Astrocyte (in vitro differentiated cells and primary cell): ENCODE results near the gene YPEL3. TPM values are rescaled to one million over a fixed set of nuclear protein-coding genes. Genes with fewer than 3 reads are reported as not detected.

Source experiments
- DNase-seq: peaks from one replicate; pipeline ENCODE4 v3.0.0-alpha.2; 2010; ENCODE audit warnings: low read depth
- FAIRE-seq: peaks from 2 replicates; lab custom pipeline; 2011; peaks lifted over from hg19 to GRCh38; lab: Jason Lieb, UNC
- H2AFZ ChIP-seq: 2 replicates; pipeline ENCODE4 v1.6.0; 2012; ENCODE audit warnings: low read depth, low read length, inconsistent platforms
- H3K27ac ChIP-seq: 2 replicates; pipeline ENCODE4 v1.5.1; 2011; ENCODE audit warnings: low read depth, low read length, inconsistent platforms
- H3K27me3 ChIP-seq: 2 replicates; pipeline ENCODE4 v1.6.0; 2011; ENCODE audit warnings: low read length, inconsistent platforms; ENCODE audit not compliant: insufficient read depth
- H3K36me3 ChIP-seq: 2 replicates; pipeline ENCODE4 v1.5.1; 2011; ENCODE audit warnings: low read length, inconsistent platforms; ENCODE audit not compliant: insufficient read depth
- H3K4me1 ChIP-seq: 2 replicates; pipeline ENCODE4 v1.5.1; 2011; ENCODE audit warnings: low read length, inconsistent platforms; ENCODE audit not compliant: insufficient read depth
- H3K4me2 ChIP-seq: 2 replicates; pipeline ENCODE4 v1.6.0; 2012; ENCODE audit warnings: low read length, inconsistent platforms
- H3K4me3 ChIP-seq: 2 replicates; pipeline ENCODE4 v1.5.1; 2011; ENCODE audit warnings: low read depth, mild to moderate bottlenecking, low read length, inconsistent platforms; ENCODE audit not compliant: insufficient read depth
- H3K79me2 ChIP-seq: 2 replicates; pipeline ENCODE4 v1.6.0; 2012; ENCODE audit warnings: mild to moderate bottlenecking, low read length, inconsistent platforms; ENCODE audit not compliant: insufficient read depth
- H3K9ac ChIP-seq: 2 replicates; pipeline ENCODE4 v1.6.0; 2012; ENCODE audit warnings: mild to moderate bottlenecking, low read length, inconsistent platforms
- H3K9me3 ChIP-seq: 2 replicates; pipeline ENCODE4 v1.5.1; 2012; ENCODE audit warnings: low read depth, mild to moderate bottlenecking, low read length, inconsistent platforms; ENCODE audit not compliant: insufficient read depth
- H4K20me1 ChIP-seq: 2 replicates; pipeline ENCODE4 v1.6.0; 2012; ENCODE audit warnings: low read length, inconsistent platforms; ENCODE audit not compliant: insufficient read depth
- H3K27ac Mint-ChIP-seq: one replicate; pipeline ENCODE4 v1.8.0; 2021; ENCODE audit warnings: mild to moderate bottlenecking, mixed read lengths; ENCODE audit not compliant: unreplicated experiment
- H3K27me3 Mint-ChIP-seq: one replicate; pipeline ENCODE4 v1.8.0; 2021; ENCODE audit warnings: low read depth, mixed read lengths; ENCODE audit not compliant: unreplicated experiment
- H3K36me3 Mint-ChIP-seq: one replicate; pipeline ENCODE4 v1.8.0; 2021; ENCODE audit warnings: low read depth, mixed read lengths; ENCODE audit not compliant: unreplicated experiment
- H3K4me1 Mint-ChIP-seq: one replicate; pipeline ENCODE4 v1.8.0; 2021; ENCODE audit warnings: low read depth, mixed read lengths; ENCODE audit not compliant: unreplicated experiment
- H3K4me3 Mint-ChIP-seq: one replicate; pipeline ENCODE4 v1.8.0; 2021; ENCODE audit warnings: mild to moderate bottlenecking, moderate library complexity, mixed read lengths; ENCODE audit not compliant: unreplicated experiment
- H3K9me3 Mint-ChIP-seq: one replicate; pipeline ENCODE4 v1.8.0; 2021; ENCODE audit warnings: mild to moderate bottlenecking, mixed read lengths; ENCODE audit not compliant: unreplicated experiment
- EZH2 ChIP-seq: IDR thresholded peaks from 2 replicates; pipeline ENCODE4 v1.6.1; 2012; ENCODE audit warnings: mild to moderate bottlenecking, low read length, inconsistent platforms; ENCODE audit not compliant: insufficient read depth
- total RNA-seq: library from RNA; stranded (reverse); gene quantifications from 2 replicates; pipeline ENCODE4 v1.2.1, GENCODE V29; 2021
- TF ChIP-seq, protein P1 (sequence below): IDR thresholded peaks from 2 replicates; pipeline ENCODE4 v1.5.1; 2011; ENCODE audit warnings: low read depth, mild to moderate bottlenecking, inconsistent platforms, low read length, moderate library complexity; ENCODE audit not compliant: insufficient read depth

Gene YPEL3
- total RNA-seq, 1 donor from 2014 or later = 20.5 TPM

DNA sequence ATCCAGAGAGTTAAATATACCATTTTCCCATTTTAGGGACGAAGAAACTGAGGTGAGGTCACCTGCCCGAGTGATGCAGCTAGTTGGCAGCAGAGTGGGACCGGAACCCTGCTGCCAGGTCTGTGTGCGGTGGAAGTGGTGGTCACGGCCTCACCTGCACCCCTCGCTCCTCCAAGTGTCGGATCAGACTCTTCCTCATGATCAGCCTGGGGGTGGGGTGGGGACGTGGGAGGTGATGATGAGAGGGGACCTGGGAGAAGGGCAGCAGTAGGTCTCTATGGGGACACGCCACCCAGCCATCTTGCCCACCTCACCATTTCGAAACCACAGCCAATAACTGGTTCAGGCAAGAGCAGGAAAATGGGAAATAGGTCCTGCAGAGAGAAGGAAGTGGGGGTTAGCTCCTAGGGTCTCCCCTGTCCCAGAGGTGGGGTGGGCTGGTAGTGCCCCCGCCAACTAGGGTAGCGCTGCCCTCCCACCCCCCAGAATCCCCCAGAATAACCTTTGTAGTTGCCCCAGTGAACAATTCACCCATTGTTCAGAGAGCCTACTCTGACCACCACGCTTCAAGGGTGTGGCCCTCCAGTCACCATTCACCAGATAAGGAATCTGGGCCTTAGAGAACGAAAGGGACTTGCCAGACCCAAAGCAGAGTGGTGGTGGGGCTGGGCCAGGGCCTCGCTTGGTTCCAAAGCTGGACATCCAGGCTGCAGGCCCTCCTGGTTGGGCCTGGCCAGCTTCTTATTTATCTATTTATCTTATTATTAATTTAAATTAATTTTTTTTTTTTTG, 12.2 kb upstream of the YPEL3 start:
- Mint-ChIP-seq H3K9me3 (no peaks in the 10 kb centered on the region), H3K27me3 (peaks cover 4% of the 10 kb centered on the region), H3K36me3 (peaks cover 21% of the 10 kb centered on the region), H3K27ac (no peak overlapping the region), H3K4me1 (peaks cover 6% of the 10 kb centered on the region), H3K4me3 (no peak overlapping the region)
- no peak for TF ChIP-seq EZH2
- TF ChIP-seq, protein P1, sequence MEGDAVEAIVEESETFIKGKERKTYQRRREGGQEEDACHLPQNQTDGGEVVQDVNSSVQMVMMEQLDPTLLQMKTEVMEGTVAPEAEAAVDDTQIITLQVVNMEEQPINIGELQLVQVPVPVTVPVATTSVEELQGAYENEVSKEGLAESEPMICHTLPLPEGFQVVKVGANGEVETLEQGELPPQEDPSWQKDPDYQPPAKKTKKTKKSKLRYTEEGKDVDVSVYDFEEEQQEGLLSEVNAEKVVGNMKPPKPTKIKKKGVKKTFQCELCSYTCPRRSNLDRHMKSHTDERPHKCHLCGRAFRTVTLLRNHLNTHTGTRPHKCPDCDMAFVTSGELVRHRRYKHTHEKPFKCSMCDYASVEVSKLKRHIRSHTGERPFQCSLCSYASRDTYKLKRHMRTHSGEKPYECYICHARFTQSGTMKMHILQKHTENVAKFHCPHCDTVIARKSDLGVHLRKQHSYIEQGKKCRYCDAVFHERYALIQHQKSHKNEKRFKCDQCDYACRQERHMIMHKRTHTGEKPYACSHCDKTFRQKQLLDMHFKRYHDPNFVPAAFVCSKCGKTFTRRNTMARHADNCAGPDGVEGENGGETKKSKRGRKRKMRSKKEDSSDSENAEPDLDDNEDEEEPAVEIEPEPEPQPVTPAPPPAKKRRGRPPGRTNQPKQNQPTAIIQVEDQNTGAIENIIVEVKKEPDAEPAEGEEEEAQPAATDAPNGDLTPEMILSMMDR = no peak
- Histone ChIP-seq H3K9me3 (no peaks in the 10 kb centered on the region), H4K20me1 (no peaks in the 10 kb centered on the region), H3K4me3 (no peak overlapping the region), H3K79me2 (no peaks in the 10 kb centered on the region), H3K9ac (no peak overlapping the region), H3K36me3 (no peaks in the 10 kb centered on the region), H3K27ac (no peak overlapping the region), H3K27me3 (no peaks in the 10 kb centered on the region), H2AFZ (no peak overlapping the region), H3K4me1 (no peaks in the 10 kb centered on the region), H3K4me2 (no peak overlapping the region)
- DNase-seq = no peak
- FAIRE-seq = no peak

DNA sequence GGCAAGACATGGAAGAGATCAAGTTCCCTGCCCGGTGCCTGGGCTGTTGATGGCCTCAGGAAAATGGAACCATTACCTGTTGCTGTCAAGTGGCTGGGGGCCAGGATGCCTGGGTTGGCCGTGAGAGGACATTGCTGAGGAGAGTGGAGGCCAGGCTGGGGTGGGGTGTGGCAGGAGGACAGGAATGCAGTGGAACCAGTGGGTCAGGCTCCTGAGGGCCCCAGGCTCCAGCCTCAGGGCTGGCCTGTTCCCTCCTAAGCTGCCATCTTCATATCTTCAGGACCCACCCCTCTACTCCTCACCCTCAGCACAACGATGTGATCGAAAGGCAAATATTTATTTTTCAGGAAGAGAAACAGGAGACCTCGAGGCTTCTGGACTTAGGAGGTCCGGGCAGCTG, 8.5 kb upstream of the YPEL3 start:
- Mint-ChIP-seq H3K27ac (no peak overlapping the region), H3K9me3 (peaks cover 1% of the 10 kb centered on the region), H3K36me3 (peaks cover 23% of the 10 kb centered on the region), H3K27me3 (peaks cover 4% of the 10 kb centered on the region), H3K4me3 (no peak overlapping the region), H3K4me1 (no peaks in the 10 kb centered on the region)
- Histone ChIP-seq H3K9me3 (no peaks in the 10 kb centered on the region), H3K9ac (no peak overlapping the region), H3K79me2 (no peaks in the 10 kb centered on the region), H3K4me1 (no peaks in the 10 kb centered on the region), H2AFZ (no peak overlapping the region), H3K4me2 (no peak overlapping the region), H3K27ac (no peak overlapping the region), H3K27me3 (no peaks in the 10 kb centered on the region), H3K36me3 (no peaks in the 10 kb centered on the region), H4K20me1 (no peaks in the 10 kb centered on the region), H3K4me3 (no peak overlapping the region)
- TF ChIP-seq, protein P1 = no peak
- TF ChIP-seq EZH2 = no peak
- DNase-seq (no peak), FAIRE-seq (no peak)

DNA sequence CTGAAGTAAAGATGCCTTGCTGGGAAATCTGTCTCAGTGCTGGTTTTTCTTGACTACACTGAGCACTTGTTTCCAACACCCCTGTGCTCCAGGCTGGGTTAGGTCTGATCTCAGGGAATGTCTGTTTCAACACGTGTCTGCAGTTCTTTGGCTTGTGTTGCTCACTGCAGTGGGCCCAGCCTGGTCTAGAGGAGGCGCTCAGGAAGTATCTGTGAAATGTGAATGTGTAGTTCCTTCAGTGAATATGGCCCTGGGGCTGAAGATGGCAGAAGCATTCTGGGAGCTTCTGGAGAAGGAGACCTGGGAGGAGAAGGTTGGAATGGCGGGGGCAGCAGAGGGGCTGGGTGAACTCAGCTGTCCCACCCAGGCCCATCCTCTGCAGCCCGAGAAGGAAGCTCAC, 8.1 kb upstream of the YPEL3 start:
- H3K36me3 Mint-ChIP-seq = peaks cover 23% of the 10 kb centered on the region
- no peak overlapping the region for H3K4me3 Mint-ChIP-seq
- Histone ChIP-seq H3K4me1 (no peaks in the 10 kb centered on the region), H3K27ac (no peak overlapping the region), H3K79me2 (no peaks in the 10 kb centered on the region), H3K9ac (no peak overlapping the region), H3K4me2 (no peak overlapping the region), H3K27me3 (no peaks in the 10 kb centered on the region), H4K20me1 (no peaks in the 10 kb centered on the region), H3K4me3 (no peak overlapping the region), H2AFZ (no peak overlapping the region), H3K36me3 (no peaks in the 10 kb centered on the region), H3K9me3 (no peaks in the 10 kb centered on the region)
- TF ChIP-seq, protein P1 = no peak
- no peak for TF ChIP-seq EZH2
- DNase-seq (no peak), FAIRE-seq (no peak)
- no peak overlapping the region for H3K27ac Mint-ChIP-seq
- peaks cover 4% of the 10 kb centered on the region for H3K27me3 Mint-ChIP-seq
- no peaks in the 10 kb centered on the region for H3K4me1 Mint-ChIP-seq
- peaks cover 1% of the 10 kb centered on the region for H3K9me3 Mint-ChIP-seq
